Measurements from ENCODE around the gene ELK1.
A peak's percentile ranks its signal among the peaks of the same experiment; 100 is the strongest.

The ELK1 gene

GRCh38 chrX:47621851-47622250 is 28.5 kb downstream of the ELK1 start:
- H3K36me3 ChIP-seq (ENCODE audit: low read depth), result no peaks in the 10 kb centered on the region
- DNase-seq (ENCODE audit: low spot score) (no peak), ATAC-seq (ENCODE audit: low read depth) (no peak)
- no peak overlapping the region for H3K4me3 ChIP-seq (ENCODE audit: severe bottlenecking)
- no peaks in the 10 kb centered on the region for H3K9me3 ChIP-seq (ENCODE audit: severe bottlenecking)
- H3K27ac ChIP-seq (ENCODE audit: poor library complexity, severe bottlenecking), result no peak overlapping the region
- TF ChIP-seq, protein P1, sequence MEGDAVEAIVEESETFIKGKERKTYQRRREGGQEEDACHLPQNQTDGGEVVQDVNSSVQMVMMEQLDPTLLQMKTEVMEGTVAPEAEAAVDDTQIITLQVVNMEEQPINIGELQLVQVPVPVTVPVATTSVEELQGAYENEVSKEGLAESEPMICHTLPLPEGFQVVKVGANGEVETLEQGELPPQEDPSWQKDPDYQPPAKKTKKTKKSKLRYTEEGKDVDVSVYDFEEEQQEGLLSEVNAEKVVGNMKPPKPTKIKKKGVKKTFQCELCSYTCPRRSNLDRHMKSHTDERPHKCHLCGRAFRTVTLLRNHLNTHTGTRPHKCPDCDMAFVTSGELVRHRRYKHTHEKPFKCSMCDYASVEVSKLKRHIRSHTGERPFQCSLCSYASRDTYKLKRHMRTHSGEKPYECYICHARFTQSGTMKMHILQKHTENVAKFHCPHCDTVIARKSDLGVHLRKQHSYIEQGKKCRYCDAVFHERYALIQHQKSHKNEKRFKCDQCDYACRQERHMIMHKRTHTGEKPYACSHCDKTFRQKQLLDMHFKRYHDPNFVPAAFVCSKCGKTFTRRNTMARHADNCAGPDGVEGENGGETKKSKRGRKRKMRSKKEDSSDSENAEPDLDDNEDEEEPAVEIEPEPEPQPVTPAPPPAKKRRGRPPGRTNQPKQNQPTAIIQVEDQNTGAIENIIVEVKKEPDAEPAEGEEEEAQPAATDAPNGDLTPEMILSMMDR (IDR thresholded peaks at IDR 0.05; ENCODE audit: poor library complexity, severe bottlenecking), result no peak
- H3K27me3 ChIP-seq (ENCODE audit: insufficient read depth, poor library complexity, severe bottlenecking), result no peaks in the 10 kb centered on the region
- H3K4me1 ChIP-seq (ENCODE audit: insufficient read depth, poor library complexity, severe bottlenecking), result no peaks in the 10 kb centered on the region

DNA sequence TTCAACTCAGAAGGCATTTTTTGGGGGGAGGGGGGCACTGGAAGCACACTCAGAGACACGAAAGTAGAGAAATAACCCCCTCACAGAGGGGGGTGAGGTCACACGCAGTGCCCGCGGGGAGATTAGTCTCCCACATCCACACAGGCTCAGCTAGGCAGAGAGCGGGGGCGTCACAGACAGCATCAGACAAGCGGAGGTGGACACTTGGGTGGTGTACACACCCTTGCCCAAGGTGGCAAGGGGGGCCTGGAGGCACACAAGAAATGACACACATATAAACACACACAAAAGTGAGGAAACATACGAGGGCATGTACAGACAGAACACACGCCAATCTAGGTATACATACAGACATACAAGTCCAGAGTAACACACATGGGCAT is 30.1 kb downstream of the ELK1 start:
- no peaks in the 10 kb centered on the region for H3K9me3 ChIP-seq (ENCODE audit: severe bottlenecking)
- no peak overlapping the region for H3K4me3 ChIP-seq (ENCODE audit: severe bottlenecking)
- TF ChIP-seq, protein P1 (IDR thresholded peaks at IDR 0.05; ENCODE audit: poor library complexity, severe bottlenecking), result no peak
- H3K27ac ChIP-seq (ENCODE audit: poor library complexity, severe bottlenecking), result no peak overlapping the region
- DNase-seq (ENCODE audit: low spot score), result no peak
- H3K4me1 ChIP-seq (ENCODE audit: insufficient read depth, poor library complexity, severe bottlenecking), result no peaks in the 10 kb centered on the region
- no peaks in the 10 kb centered on the region for H3K36me3 ChIP-seq (ENCODE audit: low read depth)
- ATAC-seq (ENCODE audit: low read depth), result no peak
- H3K27me3 ChIP-seq (ENCODE audit: insufficient read depth, poor library complexity, severe bottlenecking), result no peaks in the 10 kb centered on the region

- no peaks in the 10 kb centered on the region for H3K27me3 ChIP-seq (ENCODE audit: insufficient read depth, poor library complexity, severe bottlenecking)
- no peak within 1 kb of the TSS for H3K27ac ChIP-seq (ENCODE audit: poor library complexity, severe bottlenecking)
- DNase-seq (ENCODE audit: low spot score), result no peak
- peak within 1 kb of the TSS; percentile 23 for H3K4me3 ChIP-seq (ENCODE audit: severe bottlenecking)
- no peaks in the 10 kb centered on the region for H3K4me1 ChIP-seq (ENCODE audit: insufficient read depth, poor library complexity, severe bottlenecking)
- no peaks in the 10 kb centered on the region for H3K36me3 ChIP-seq (ENCODE audit: low read depth)
- no peaks in the 10 kb centered on the region for H3K9me3 ChIP-seq (ENCODE audit: severe bottlenecking)
- ATAC-seq (ENCODE audit: low read depth), result peak; percentile 67
- TF ChIP-seq, protein P1 (IDR thresholded peaks at IDR 0.05; ENCODE audit: poor library complexity, severe bottlenecking), result no peak
Measured at GRCh38 chrX:47619486-47620302, 30.7 kb downstream of the ELK1 start, which contains the start of gene SYN1. TSS of gene SYN1 (minus strand) at chrX:47619857. CDS start at chrX:47619728, 129 bp downstream.

GRCh38 chrX:47618923-47619485 is 31.4 kb downstream of the ELK1 start:
- no peaks in the 10 kb centered on the region for H3K36me3 ChIP-seq (ENCODE audit: low read depth)
- H3K27ac ChIP-seq (ENCODE audit: poor library complexity, severe bottlenecking), result no peak overlapping the region
- no peak for DNase-seq (ENCODE audit: low spot score)
- H3K9me3 ChIP-seq (ENCODE audit: severe bottlenecking), result no peaks in the 10 kb centered on the region
- no peaks in the 10 kb centered on the region for H3K4me1 ChIP-seq (ENCODE audit: insufficient read depth, poor library complexity, severe bottlenecking)
- peak overlapping the region; percentile 23 for H3K4me3 ChIP-seq (ENCODE audit: severe bottlenecking)
- TF ChIP-seq, protein P1 (IDR thresholded peaks at IDR 0.05; ENCODE audit: poor library complexity, severe bottlenecking), result no peak
- no peaks in the 10 kb centered on the region for H3K27me3 ChIP-seq (ENCODE audit: insufficient read depth, poor library complexity, severe bottlenecking)
- ATAC-seq (ENCODE audit: low read depth), result no peak

DNA sequence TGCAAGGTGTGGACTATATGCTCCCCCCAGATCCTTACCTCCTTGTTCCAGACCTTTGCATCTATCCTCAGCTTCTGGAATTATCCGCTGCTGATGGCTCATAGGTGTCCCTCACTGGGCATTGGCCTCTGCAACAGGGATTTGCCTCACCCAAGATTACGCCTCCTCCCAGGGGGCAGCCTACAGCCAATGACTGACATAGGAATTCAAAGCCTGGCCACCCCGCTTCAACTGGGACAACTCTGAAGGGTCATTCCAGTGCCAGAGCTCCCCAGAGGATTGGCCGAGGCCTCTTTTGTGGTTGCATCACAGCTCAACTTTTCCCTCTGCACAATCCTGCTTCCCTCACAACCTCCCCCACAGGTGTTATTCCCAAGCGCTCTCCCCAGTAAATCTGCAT is 35.7 kb downstream of the ELK1 start:
- Histone ChIP-seq H3K27me3 (ENCODE audit: insufficient read depth, poor library complexity, severe bottlenecking) (no peaks in the 10 kb centered on the region), H3K9me3 (ENCODE audit: severe bottlenecking) (no peaks in the 10 kb centered on the region), H3K36me3 (ENCODE audit: low read depth) (no peaks in the 10 kb centered on the region), H3K4me3 (ENCODE audit: severe bottlenecking) (no peak overlapping the region), H3K27ac (ENCODE audit: poor library complexity, severe bottlenecking) (no peak overlapping the region), H3K4me1 (ENCODE audit: insufficient read depth, poor library complexity, severe bottlenecking) (no peaks in the 10 kb centered on the region)
- DNase-seq (ENCODE audit: low spot score) (no peak), ATAC-seq (ENCODE audit: low read depth) (no peak)
- TF ChIP-seq, protein P1 (IDR thresholded peaks at IDR 0.05; ENCODE audit: poor library complexity, severe bottlenecking), result no peak

Measured in RWPE2 (cell line).